ENCODE results near the gene OR51M1.
"Not testable (repeated sequence)": the region's sequence is repeated elsewhere in the genome, so short reads cannot be mapped to it uniquely, and the experiment has no call there.

OR51M1 gene, protein sequence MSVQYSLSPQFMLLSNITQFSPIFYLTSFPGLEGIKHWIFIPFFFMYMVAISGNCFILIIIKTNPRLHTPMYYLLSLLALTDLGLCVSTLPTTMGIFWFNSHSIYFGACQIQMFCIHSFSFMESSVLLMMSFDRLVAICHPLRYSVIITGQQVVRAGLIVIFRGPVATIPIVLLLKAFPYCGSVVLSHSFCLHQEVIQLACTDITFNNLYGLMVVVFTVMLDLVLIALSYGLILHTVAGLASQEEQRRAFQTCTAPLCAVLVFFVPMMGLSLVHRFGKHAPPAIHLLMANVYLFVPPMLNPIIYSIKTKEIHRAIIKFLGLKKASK

DNA sequence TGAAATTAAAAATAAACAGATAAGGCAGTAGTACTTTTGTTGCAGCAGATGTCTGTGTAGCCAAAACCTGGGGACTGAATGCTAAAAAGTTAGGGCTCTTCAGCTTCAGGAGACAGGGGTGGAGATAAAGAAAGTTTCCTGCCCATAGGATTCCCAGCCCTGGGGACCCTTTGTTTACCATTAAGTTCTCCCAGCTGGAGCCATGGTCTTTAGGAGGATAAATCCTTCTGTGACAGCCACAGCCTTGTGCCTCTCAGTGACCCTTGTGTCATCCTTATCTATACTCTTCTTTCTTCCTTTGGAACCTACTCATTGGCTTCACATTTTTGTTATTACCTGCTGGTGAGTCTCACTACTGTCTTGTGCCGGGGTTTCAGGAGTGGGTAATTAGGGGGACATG is at the start of gene OR51M1:
Gene OR51M1 (plus strand): TSS at position 237 of the 400 bp plus-strand sequence. CDS start 5,587 bp downstream, outside the sequence.
- DNase-seq, result no peak

DNA sequence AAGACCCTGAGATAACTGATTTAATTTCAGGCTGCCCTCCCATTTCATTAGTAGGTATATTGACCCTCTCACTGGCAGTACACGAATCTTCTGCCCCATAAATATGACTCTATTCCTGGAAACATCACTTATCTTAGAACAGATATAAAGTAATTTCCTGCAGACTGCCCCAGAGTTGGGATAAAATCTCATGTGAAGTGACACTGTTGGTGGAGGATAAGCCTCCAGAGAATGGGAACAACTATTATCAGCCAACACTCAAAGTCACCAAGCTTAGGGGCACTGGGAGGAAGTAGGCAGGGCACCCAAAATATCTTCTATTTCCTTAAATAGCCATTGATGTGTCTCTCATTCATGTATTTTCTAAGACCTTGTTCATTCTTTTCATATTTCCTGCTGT is 48.4 kb upstream of the OR51M1 start:
- no peak for DNase-seq

DNA sequence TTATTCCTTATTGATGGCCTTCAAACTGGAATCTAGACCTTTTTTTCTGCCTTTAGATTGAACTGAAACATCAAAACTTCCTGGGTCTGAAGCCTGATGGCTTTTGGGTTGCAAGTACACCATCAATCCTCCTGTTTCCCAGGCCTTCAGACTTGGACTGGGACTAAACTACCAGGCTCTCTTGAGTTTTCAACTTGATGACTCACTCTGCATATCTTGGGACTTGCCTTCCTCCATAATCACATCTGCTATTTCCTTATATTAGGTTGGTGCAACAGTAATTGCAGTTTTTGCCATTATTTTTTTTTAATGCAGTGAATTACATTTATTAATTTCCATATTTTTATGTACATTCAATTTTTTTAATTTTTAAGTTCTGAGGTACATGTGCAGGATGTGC is 47.3 kb upstream of the OR51M1 start:
- DNase-seq, result no peak

DNA sequence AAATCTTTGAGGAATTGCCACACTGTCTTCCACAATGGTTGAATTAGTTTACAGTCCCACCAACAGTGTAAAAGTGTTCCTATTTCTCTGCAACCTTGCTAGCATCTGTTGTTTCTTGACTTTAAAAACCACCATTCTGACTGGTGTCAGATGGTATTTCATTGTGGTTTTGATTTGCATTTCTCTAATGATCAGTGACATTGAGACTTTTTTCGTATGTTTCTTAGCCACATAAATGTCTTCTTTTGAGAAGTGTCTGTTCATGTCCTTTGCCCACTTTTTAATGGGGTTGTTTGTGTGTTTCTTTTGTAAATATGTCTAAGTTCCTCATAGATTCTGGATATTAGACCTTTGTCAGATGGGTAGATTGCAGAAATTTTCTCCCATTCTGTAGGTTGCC is 46.4 kb upstream of the OR51M1 start:
- not testable (repeated sequence) for DNase-seq

DNA sequence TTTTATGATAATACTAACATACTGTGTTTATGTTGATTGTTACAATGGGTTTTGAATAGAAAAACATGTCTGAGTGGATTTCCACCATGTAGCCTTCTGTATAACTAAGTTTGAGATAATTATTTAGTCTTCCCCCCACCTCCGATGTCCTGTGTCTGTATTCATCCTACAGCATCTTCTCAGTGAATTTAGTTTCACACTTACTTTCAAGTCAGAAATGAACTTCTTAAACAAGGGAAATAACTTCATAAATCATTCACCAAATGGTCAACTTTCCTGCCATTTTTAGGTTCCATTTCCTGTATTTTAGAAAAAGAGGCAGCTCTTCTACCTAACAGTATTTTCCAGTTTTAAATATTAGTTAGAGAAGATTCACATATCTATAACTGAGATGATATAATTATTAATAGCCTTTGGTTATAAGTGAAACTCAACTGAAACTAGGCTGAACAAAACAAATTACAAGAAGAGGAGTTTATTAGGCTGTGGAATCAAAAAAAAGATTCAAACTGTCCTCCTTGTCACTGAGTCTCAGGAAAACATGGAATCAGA is 43.8 kb upstream of the OR51M1 start:
- DNase-seq, result no peak

DNA sequence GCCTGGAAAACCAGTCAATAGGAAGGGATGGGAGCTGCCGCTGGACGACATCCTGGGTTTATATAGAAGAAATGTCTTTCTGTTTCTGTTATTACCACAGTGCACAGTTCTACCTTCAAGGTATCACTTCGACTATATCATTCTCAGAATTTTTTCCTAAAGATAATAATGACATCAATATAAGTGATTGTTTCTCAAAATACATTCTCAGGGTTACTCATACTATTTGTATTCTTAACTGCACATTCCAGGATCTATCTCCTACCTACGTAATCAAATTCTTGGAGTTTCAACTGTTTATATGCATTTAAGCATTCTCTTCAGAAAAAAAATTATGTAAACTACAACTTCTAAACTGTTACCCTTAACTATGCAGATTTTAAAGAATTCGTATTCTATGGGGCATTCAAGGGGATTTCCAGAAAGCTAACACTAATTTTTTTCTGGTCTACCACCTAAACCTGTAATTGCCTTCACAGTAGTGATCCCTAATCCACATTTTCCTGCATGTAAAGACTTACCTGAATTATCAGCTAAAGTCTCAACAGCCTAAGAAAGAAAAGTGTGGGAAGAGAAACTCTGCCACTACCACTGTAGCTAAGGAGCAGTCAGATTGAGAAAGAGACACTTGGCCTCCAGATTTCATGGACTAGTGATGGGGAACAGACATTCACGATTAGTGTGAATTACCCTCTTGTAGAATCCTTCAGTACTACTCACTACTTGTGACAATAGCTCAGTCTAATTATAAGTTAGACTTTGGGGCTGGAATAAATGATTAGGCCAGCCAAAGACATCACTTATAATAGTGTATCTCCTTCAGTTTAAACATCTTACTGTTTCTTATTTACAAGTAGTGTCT is 39.9 kb upstream of the OR51M1 start, which contains the start of gene OR51B5:
Gene OR51B5 (minus strand): TSS at position 51 of the 862 bp plus-strand sequence. CDS start 0 bp downstream, at position 51.
- no peak for DNase-seq

DNA sequence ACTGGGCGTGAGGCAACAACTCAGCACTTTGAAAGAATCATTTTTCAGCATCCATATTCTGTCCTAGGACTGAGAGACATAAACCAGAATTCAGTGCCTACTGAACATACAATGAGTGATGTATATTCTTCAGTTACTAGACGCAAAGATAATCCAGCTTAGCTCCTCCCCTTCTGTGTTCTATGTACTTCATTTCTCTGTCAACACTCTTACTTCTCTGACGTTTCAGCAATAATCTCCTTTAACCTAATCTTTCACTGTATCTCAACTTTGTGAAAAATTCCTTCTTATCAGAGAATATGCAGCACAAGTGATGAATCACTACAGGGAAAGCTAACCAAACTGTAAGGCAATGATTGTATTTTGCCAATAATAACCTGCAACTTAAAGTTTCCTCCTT is 37.8 kb upstream of the OR51M1 start:
- no peak for DNase-seq

DNA sequence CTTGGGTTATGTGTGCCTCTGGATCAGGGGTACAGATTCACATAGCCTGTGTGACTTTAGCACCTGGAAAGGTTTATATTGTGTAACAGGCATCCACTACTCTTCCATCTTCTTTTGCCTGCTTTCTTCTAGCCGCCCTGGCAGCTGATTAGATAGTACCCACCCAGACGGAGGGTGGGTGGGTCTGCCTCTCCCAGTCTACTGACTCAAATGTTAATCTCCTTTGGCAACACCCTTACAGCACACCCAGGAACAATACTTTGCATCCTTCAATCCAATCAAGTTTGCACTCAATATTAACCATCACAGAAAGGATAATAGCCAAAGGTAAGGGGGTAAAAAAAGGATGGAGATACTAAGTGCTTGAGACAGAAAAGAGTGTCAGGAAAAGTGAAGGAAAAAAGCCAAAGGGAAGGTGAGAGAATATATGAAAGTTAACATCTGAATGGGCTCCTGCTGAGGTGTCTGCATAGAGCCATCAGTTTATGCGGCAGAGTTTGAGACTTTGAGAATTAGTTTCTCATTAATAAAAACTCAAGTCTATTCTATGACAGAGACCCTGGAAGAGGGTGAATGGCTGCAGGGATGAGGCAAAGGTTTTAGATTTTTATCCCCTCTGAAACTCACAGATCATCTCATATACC is 34.9 kb upstream of the OR51M1 start:
- DNase-seq, result no peak

DNA sequence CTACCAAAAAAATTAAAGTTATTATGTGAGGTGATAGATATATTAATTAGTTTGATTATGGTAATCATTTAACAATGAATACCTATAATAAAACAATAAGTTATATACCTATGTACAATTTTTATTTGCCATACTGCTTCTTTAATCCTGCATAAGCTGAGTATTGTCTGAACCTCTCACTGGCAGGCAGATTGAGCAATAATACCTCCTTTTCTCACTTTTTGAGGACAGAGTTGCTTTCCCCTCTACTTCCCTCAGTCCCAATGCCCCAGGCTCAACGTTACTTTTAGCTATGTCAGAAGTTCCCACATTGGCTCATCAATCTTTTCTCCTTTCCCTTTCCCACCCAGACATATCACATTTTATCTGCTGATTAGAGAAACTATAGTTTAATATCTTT is 34.1 kb upstream of the OR51M1 start:
- no peak for DNase-seq

DNA sequence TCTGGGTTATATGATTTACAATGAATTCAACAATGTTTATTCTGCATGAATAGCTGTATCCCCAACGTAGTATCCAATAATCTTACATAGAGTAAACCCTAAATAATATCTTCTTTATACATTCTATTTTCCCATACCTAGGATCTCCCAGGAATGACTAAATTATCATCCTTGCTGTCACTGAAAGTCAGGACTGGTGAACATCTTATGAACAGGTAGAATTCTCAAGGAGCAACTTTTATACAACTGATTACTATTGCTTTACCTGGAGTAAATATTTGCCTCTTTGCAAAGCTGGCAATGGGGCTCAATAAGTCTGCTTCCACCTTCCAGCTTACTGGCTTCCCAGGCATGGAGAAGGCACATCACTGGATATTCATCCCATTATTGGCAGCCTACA is 32.4 kb upstream of the OR51M1 start, which contains the start of gene OR51B6:
Gene OR51B6 (plus strand): TSS at position 301 of the 400 bp plus-strand sequence. CDS start 0 bp downstream, at position 301.
- no peak for DNase-seq

DNA sequence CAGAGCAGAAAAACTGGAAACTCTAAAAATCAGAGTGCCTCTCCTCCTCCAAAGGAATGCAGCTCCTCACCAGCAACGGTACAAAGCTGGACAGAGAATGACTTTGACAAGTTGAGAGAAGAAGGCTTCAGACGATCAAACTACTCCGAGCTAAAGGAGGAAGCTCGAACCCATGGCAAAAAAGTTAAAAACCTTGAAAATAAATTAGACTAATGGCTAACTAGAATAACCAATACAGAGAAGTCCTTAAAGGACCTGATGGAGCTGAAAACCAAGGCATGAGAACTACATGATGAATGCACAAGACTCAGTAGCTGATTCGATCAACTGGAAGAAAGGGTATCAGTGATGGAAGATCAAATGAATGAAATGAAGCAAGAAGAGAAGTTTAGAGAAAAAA is 27.6 kb upstream of the OR51M1 start:
- DNase-seq, result not testable (repeated sequence)

DNA sequence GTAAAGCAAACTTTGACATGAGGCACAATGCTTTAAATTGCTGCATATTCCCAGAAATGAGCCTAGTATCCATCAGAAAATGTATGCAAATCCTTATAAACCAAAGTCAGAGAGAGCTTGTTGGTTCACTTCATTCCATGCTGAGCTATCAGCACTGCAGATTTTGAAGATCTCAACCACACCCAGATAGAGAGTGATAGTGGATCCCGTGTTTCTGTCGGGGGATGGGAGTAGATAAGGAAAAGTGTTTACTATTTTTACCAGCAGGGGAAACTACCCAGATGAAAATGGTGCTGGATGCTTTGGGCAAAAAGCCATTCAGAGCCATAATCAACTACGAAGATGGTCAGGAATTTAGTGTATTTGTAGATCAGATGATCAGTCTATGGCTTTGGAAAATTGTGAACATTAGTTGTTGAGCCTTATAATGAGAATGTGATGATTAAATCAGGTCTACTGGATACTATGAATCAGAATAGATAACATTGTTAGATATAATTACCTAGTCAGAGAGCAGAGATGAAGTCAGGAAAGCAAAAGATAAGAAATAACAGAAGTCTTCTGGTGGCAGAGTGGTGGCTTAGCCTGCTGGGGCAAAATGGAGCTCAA is 21.5 kb upstream of the OR51M1 start:
- no peak for DNase-seq

DNA sequence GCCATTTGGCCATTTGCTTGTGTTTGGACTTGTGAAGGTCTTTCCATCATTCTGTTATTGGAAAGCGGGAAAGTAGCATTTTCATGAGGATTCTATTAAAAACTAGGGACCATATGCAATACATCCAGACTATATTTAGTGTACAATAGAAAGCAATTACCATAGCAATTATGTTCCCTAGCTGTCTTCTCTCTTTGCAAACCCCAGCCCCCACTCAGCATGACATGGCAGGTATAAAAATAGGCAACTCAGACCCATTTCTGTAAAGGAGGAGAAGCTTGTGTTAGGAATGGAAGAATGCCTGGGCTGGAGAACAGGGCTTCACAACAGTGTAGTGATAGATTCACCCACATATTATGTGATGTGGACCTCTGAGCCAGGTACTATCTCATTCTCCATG is 19.9 kb upstream of the OR51M1 start:
- DNase-seq, result no peak

DNA sequence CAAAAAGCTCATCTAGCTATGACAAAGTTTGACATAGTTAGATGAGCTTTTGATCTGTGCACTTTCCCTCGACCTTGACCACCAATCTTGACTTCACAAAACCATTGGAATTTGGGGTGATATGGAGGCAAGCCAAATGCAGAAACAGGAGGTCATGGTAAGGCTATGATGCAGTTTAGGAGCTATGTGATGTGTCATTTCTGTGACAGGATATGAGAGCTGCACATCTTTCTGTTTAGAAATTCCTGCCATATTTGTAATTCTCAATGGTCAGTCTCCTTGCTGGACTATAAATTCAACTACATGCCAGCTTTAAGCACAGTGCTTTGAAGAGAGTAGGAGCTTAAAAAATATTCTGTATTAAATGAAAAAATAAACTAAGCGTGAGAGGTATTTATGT is 19.4 kb upstream of the OR51M1 start:
- no peak for DNase-seq

DNA sequence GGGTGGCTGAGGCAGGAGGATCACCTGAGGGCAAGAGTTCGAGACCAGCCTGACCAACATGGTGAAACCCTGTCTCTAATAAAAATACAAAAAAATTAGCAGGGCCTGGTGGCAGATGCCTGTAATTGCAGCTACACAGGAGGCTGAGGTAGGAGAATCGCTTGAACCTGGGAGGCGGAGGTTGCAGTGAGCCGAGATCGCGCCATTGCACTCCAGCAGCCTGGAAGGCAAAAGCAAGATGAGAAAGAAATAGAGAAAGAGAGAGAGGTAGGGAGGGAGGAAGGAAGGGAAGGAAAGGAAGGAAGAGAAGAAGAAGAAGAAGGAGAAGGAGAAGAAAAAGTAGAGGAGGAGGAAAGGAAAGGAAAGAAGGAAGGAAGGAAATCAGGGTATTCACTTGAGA is 17.2 kb upstream of the OR51M1 start:
- not testable (repeated sequence) for DNase-seq

DNA sequence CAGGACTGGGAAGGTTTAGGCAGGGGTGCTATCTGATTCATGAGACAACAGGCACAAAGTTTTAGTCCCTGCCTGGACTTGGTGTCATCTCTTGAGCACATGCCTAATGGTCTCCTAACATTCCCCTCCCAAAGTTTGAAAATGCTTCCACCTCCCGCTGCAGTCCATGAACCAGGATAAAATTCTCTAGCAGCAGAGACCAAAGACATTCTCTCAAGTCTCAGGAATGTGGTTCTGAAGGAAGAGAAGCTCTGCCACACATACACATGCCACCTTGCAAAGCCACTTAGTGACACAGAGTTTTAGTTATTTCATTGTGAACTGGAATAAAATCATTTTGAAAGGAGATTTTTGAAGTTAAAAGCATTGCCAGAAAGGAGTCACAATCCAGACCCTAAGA is 16.8 kb upstream of the OR51M1 start:
- no peak for DNase-seq

DNA sequence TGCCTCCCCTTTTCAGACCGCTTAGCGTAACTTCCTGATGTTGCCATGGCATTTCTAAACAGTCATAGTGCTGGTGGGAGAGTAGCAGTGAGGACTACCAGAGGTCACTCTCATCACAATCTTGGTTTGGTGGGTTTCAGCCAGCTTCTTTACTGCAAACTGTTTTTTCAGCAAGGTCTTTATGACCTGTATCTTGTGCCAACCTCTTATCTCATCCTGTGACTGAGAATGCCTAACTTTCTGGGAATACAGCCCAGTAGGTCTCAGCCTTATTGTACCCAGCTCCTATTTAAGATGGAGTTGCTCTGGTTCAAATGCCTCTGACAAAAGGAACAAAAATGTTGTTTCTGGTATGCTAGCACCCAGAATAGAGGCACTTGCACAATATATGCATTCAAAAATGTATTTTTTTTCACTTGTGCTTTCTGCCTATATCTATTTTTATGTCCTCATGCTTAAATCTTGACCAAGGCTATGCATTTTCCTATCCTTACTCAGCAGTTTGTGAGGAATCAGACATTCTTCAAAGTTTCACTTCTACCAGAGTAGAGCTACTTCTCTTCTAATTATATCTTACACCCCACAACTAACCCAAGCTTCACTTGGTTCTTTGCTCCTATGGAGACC is 16.1 kb upstream of the OR51M1 start:
- no peak for DNase-seq

DNA sequence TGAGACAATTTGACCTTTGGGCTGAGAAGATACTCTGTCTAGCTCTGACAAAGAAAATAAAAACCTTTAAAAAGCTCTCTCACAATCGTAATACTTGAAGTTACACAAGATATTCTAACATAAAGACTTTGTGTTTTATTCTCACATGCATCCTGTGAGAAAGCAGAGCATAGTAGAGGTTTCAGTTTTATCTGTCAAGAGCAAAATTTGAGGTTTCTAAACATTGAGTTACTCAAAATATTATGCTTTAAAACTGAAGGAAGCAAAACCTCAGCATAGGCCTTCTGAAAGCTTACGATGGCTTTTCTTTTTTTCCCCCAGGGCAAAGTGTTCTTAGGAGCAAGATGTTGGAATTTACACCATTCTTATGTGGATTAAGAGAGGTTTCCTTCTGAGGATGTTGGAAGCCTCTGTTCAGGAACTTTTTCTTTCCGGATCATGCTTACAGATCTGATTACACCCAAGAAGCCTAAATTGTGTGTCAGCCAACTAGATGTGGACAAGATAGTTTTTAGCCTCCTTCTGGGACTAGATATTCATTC is 15.0 kb upstream of the OR51M1 start:
- DNase-seq, result no peak

DNA sequence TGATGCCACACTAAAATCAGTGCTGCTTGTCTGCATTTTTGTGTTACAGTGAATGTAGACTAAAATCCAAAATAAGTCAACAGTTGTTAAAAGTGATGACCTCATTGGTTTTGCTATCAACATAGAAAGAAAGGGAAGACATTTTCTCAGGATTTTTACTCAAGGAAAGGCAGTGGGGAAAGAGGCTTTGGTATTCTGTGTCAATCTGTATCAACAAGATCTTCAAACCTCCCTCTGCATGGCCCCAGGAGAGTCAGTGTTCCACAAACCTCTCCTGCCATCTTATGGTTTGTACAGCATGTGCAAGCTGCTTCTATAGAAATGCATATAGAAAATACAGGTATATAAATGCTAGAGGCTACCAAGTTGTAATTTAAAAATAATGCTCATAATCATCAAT is 13.8 kb upstream of the OR51M1 start:
- no peak for DNase-seq

DNA sequence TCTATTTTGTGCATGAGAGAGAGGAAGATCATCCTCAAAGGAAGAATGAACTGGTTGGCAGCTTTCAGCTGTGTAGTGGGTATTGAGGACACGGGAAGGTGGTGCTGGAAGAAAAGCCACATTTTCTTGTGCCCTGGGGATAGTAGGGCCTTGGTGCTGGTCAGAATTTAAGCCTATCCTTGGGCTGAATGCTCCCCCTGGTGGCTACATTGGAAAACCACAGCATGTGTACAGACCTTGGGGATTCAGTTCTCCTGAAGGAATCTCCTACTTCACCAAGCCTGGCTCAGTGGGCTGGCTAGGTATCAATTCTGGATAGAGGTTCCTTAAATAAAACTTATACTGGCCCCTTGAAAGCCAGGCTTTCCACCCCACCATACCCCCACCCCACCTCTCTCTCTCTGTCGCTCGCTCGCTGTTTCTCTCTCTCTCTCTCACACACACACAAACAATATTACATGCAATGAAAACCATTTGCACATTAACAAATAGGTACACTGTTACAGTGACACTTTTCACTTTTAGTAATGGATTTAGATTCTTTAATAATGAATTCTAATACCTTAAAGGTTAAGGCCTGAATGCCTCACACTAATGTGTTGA is 2.8 kb upstream of the OR51M1 start:
- peak; percentile 47 for DNase-seq

DNA sequence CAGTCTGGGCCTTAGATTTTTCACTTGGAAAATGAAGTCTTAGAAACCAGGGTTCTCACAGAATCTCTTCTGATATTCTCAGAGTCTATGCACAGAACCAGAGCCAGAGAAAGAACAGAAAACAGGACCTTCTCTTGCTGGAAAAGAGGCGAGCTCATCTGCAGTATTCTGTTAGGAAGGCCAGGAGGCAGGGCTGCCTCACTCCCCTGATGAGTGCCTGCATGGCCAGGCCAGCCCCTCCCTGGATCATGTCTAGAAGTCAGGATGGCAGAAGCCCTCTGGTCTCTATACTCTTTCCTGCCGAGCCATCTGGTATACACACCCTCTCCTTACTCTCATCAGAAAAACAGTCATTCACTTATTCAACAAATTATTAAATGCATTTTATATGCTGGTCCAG is 723 bp downstream of the OR51M1 start:
- DNase-seq, result no peak
